SK-N-SH treated with all-trans-retinoic acid at 6 μM for 48 hours (cell line): ENCODE data around the gene SLC4A1AP.

ENCODE experiments used
- ATAC-seq: fragments of 200-7000 bp; cut with Tn5 transposase; 3 replicates; pipeline ENCODE4 v1.9.1; 2020; ENCODE audit warnings: mild to moderate bottlenecking, moderate library complexity
- BACH2 ChIP-seq: fragments of 250-450 bp; sonication (Bioruptor Pico); IDR thresholded peaks from 2 replicates; pipeline ENCODE4 v1.9.0; 2021; ENCODE audit warnings: mild to moderate bottlenecking, borderline replicate concordance
- CREB5 ChIP-seq: fragments of 250-450 bp; sonication (Bioruptor Pico); IDR thresholded peaks from 2 replicates; pipeline ENCODE4 v1.5.1; 2020; ENCODE audit warnings: low read depth, mild to moderate bottlenecking, moderate library complexity
- CSDC2 ChIP-seq: fragments of 250-450 bp; sonication (Bioruptor Pico); IDR thresholded peaks from 2 replicates; pipeline ENCODE4 v1.5.0; 2020; ENCODE audit warnings: mild to moderate bottlenecking, moderate library complexity
- OSR1 ChIP-seq: fragments of 250-450 bp; sonication (Bioruptor Pico); IDR thresholded peaks from 2 replicates; pipeline ENCODE4 v1.8.0; 2022; ENCODE audit warnings: moderate library complexity, mild to moderate bottlenecking, inconsistent platforms
- POU6F1 ChIP-seq: fragments of 250-450 bp; sonication (Bioruptor Pico); IDR thresholded peaks from 2 replicates; pipeline ENCODE4 v1.8.0; 2021; ENCODE audit warnings: low read depth, mild to moderate bottlenecking, moderate library complexity, borderline replicate concordance
- PPARA ChIP-seq: fragments of 250-450 bp; sonication (Bioruptor Pico); IDR thresholded peaks from 2 replicates; pipeline ENCODE4 v1.5.0; 2020; ENCODE audit warnings: mild to moderate bottlenecking, borderline replicate concordance
- RARB ChIP-seq: fragments of 250-450 bp; sonication (Bioruptor Pico); IDR thresholded peaks from 2 replicates; pipeline ENCODE4 v1.8.0; 2021; ENCODE audit warnings: mild to moderate bottlenecking, moderate library complexity
- SNAI2 ChIP-seq: fragments of 250-450 bp; sonication (Bioruptor Pico); IDR thresholded peaks from 2 replicates; pipeline ENCODE4 v1.5.0; 2020; ENCODE audit warnings: mild to moderate bottlenecking, moderate library complexity
- TCF4 ChIP-seq: fragments of 250-450 bp; sonication (Bioruptor Pico); IDR thresholded peaks from 2 replicates; pipeline ENCODE4 v1.8.0; 2021; ENCODE audit warnings: mild to moderate bottlenecking, moderate library complexity, borderline replicate concordance
- TOX ChIP-seq: fragments of 250-450 bp; sonication (Bioruptor Pico); IDR thresholded peaks from 2 replicates; pipeline ENCODE4 v1.8.0; 2021; ENCODE audit warnings: mild to moderate bottlenecking, moderate library complexity, borderline replicate concordance
- ZFP3 ChIP-seq: fragments of 250-450 bp; sonication (Bioruptor Pico); IDR thresholded peaks from 2 replicates; pipeline ENCODE4 v1.5.0; 2020; ENCODE audit warnings: mild to moderate bottlenecking, moderate library complexity
- ZNF565 ChIP-seq: fragments of 450-650 bp; formaldehyde crosslinking; conservative IDR thresholded peaks from 2 replicates; pipeline ENCODE4 v1.5.0; 2020; ENCODE audit warnings: low read depth, mild to moderate bottlenecking, moderate library complexity
- ZNF70 ChIP-seq: fragments of 450-650 bp; formaldehyde crosslinking; IDR thresholded peaks from 2 replicates; pipeline ENCODE4 v1.5.0; 2020; ENCODE audit warnings: mild to moderate bottlenecking, moderate library complexity
- ZNF8 ChIP-seq: fragments of 450-650 bp; formaldehyde crosslinking; IDR thresholded peaks from 2 replicates; pipeline ENCODE4 v1.5.0; 2020; ENCODE audit warnings: mild to moderate bottlenecking, moderate library complexity
- TF ChIP-seq, protein P1 (sequence below): fragments of 250-450 bp; sonication (Bioruptor Pico); IDR thresholded peaks from 2 replicates; pipeline ENCODE4 v1.5.0; 2020; ENCODE audit warnings: mild to moderate bottlenecking, moderate library complexity
- TF ChIP-seq, protein P2 (sequence below): fragments of 250-450 bp; sonication (Bioruptor Pico); IDR thresholded peaks from 2 replicates; pipeline ENCODE4 v1.8.0; 2020; ENCODE audit warnings: mild to moderate bottlenecking, moderate library complexity, borderline replicate concordance

The SLC4A1AP gene

GRCh38 chr2:27739058-27739373 is 75.3 kb downstream of the SLC4A1AP start:
- no peak for ATAC-seq
- TF ChIP-seq ZNF8 (CRISPR knock-in tag): peak; percentile 96
- no peak for TF ChIP-seq POU6F1
- TF ChIP-seq CREB5: no peak

DNA sequence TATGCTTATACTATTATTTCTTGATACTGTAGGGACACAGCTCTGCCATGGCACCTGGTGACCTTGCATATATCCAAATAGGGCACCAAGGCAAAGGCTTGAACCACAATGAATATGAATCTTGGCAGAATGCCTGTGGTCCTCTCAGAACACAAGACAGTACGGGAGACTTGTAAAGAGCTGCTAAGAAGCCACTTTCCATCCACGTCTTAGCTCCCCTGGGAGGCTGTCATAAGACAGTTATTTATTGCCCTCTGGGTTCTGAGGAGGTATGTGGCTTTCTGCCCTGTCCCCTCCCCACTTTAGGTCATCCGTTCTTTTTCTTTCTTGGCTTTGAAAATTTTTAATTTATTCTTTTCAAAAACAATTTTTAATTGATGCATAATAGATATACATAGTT is 78.0 kb downstream of the SLC4A1AP start:
- ATAC-seq: no peak
- TF ChIP-seq, protein P1, sequence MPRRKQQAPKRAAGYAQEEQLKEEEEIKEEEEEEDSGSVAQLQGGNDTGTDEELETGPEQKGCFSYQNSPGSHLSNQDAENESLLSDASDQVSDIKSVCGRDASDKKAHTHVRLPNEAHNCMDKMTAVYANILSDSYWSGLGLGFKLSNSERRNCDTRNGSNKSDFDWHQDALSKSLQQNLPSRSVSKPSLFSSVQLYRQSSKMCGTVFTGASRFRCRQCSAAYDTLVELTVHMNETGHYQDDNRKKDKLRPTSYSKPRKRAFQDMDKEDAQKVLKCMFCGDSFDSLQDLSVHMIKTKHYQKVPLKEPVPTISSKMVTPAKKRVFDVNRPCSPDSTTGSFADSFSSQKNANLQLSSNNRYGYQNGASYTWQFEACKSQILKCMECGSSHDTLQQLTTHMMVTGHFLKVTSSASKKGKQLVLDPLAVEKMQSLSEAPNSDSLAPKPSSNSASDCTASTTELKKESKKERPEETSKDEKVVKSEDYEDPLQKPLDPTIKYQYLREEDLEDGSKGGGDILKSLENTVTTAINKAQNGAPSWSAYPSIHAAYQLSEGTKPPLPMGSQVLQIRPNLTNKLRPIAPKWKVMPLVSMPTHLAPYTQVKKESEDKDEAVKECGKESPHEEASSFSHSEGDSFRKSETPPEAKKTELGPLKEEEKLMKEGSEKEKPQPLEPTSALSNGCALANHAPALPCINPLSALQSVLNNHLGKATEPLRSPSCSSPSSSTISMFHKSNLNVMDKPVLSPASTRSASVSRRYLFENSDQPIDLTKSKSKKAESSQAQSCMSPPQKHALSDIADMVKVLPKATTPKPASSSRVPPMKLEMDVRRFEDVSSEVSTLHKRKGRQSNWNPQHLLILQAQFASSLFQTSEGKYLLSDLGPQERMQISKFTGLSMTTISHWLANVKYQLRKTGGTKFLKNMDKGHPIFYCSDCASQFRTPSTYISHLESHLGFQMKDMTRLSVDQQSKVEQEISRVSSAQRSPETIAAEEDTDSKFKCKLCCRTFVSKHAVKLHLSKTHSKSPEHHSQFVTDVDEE (CRISPR knock-in tag): no peak
- TF ChIP-seq ZNF565 (CRISPR knock-in tag): no peak
- TF ChIP-seq RARB (CRISPR knock-in tag): no peak
- no peak for TF ChIP-seq CREB5
- no peak for TF ChIP-seq ZFP3
- TF ChIP-seq SNAI2 (CRISPR knock-in tag): no peak
- TF ChIP-seq BACH2 (CRISPR knock-in tag): no peak
- no peak for TF ChIP-seq OSR1 (CRISPR knock-in tag)
- TF ChIP-seq ZNF70 (CRISPR knock-in tag): no peak
- TF ChIP-seq, protein P2, sequence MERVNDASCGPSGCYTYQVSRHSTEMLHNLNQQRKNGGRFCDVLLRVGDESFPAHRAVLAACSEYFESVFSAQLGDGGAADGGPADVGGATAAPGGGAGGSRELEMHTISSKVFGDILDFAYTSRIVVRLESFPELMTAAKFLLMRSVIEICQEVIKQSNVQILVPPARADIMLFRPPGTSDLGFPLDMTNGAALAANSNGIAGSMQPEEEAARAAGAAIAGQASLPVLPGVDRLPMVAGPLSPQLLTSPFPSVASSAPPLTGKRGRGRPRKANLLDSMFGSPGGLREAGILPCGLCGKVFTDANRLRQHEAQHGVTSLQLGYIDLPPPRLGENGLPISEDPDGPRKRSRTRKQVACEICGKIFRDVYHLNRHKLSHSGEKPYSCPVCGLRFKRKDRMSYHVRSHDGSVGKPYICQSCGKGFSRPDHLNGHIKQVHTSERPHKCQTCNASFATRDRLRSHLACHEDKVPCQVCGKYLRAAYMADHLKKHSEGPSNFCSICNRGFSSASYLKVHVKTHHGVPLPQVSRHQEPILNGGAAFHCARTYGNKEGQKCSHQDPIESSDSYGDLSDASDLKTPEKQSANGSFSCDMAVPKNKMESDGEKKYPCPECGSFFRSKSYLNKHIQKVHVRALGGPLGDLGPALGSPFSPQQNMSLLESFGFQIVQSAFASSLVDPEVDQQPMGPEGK (CRISPR knock-in tag): no peak

DNA sequence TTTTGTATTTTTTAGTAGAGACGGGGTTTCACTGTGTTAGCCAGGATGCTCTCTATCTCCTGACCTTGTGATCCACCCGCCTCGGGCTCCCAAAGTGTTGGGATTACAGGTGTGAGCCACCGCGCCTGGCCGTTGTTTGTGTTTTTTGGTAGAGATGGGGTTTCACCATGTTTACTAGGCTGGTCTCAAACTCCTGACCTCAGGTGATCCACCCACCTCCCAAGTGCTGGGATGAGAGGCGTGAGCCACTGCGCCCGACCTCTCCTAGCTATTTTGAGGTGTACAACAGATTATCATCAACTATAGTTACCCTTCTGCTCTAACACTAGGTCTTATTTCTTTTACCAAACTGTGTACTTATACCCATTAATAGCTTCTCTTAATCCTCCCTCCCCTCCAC is 78.9 kb downstream of the SLC4A1AP start:
- no peak for ATAC-seq
- TF ChIP-seq SNAI2 (CRISPR knock-in tag) (no peak), CREB5 (no peak), ZNF70 (CRISPR knock-in tag) (no peak), TOX (no peak), TCF4 (CRISPR knock-in tag) (no peak), CSDC2 (no peak), ZNF565 (CRISPR knock-in tag) (no peak), BACH2 (CRISPR knock-in tag) (no peak), ZNF8 (CRISPR knock-in tag) (no peak), PPARA (CRISPR knock-in tag) (no peak)
